ENCODE measurements around the gene ADGRL1. TPM values are rescaled to one million over a fixed set of nuclear protein-coding genes. Genes with fewer than 3 reads are reported as not detected.

Gene ADGRL1
- total RNA-seq, 1 donor from 2014 or later: 26.0 TPM

- no peak overlapping the region for H3K4me3 ChIP-seq
- no peaks in the 10 kb centered on the region for H3K9me3 ChIP-seq
- DNase-seq (ENCODE audit: low spot score in 2 of 2): no peak
- H3K27ac ChIP-seq: no peak overlapping the region
- no peaks in the 10 kb centered on the region for H3K4me1 ChIP-seq
- peaks cover 11 to 26% of the 10 kb centered on the region in 2 donors for H3K36me3 ChIP-seq
- no peaks in the 10 kb centered on the region for H3K27me3 ChIP-seq
- TF ChIP-seq, protein P1, sequence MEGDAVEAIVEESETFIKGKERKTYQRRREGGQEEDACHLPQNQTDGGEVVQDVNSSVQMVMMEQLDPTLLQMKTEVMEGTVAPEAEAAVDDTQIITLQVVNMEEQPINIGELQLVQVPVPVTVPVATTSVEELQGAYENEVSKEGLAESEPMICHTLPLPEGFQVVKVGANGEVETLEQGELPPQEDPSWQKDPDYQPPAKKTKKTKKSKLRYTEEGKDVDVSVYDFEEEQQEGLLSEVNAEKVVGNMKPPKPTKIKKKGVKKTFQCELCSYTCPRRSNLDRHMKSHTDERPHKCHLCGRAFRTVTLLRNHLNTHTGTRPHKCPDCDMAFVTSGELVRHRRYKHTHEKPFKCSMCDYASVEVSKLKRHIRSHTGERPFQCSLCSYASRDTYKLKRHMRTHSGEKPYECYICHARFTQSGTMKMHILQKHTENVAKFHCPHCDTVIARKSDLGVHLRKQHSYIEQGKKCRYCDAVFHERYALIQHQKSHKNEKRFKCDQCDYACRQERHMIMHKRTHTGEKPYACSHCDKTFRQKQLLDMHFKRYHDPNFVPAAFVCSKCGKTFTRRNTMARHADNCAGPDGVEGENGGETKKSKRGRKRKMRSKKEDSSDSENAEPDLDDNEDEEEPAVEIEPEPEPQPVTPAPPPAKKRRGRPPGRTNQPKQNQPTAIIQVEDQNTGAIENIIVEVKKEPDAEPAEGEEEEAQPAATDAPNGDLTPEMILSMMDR (IDR thresholded peaks at IDR 0.05): no peak
- intact Hi-C loops (cut with DNase I): no loop called here
These were observed 38.3 kb downstream of the ADGRL1 start for GRCh38 chr19:14167576-14168138.

DNA sequence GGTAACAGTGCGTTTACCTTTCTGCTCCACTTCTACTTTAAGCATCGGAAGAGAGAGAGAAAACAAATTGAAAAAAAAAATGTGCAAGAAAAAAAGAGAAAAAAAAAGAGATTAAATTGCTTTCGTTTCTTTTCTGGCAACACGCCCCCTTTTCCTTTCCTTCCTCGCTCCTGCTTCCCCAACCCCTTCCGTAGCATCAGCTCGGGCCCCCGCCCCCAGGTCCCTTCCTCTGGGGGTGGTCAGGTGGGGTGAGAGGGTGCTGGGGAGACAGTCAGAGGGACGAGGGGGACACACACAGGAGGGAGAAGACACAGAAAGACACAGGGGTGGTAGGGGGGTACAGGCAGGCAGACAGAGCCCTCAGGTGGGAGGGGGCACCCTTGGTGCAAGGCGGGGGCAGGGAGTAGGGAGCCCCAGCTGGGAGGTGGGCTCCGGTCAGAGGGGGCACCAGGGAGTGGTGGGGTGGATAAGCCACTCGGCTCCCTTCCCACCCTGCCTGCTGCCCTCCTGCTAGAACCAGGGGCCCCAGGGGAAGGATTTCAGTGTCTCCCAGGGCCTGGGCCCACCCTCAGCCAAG lies 38.9 kb downstream of the ADGRL1 start:
- TF ChIP-seq, protein P1 (IDR thresholded peaks at IDR 0.05): no peak
- H3K27me3 ChIP-seq: no peaks in the 10 kb centered on the region
- no peaks in the 10 kb centered on the region for H3K9me3 ChIP-seq
- no peak overlapping the region for H3K27ac ChIP-seq
- H3K4me3 ChIP-seq: no peak overlapping the region
- peaks cover 14 to 23% of the 10 kb centered on the region in 2 donors for H3K36me3 ChIP-seq
- intact Hi-C loops (cut with DNase I): no loop called here
- no peak for DNase-seq (ENCODE audit: low spot score in 2 of 2)
- no peaks in the 10 kb centered on the region for H3K4me1 ChIP-seq

- Histone ChIP-seq H3K4me1 (no peaks in the 10 kb centered on the region), H3K27me3 (no peaks in the 10 kb centered on the region), H3K27ac (no peak overlapping the region), H3K4me3 (no peak overlapping the region), H3K36me3 (peaks cover 6 to 16% of the 10 kb centered on the region in 2 donors), H3K9me3 (no peaks in the 10 kb centered on the region)
- TF ChIP-seq, protein P1 (IDR thresholded peaks at IDR 0.05): no peak
- intact Hi-C loops (cut with DNase I): no loop called here
- no peak for DNase-seq (ENCODE audit: low spot score in 2 of 2)
These were observed 39.8 kb downstream of the ADGRL1 start for GRCh38 chr19:14165990-14166830.

- no peak overlapping the region for H3K27ac ChIP-seq
- TF ChIP-seq, protein P1 (IDR thresholded peaks at IDR 0.05): no peak
- H3K9me3 ChIP-seq: no peaks in the 10 kb centered on the region
- no peaks in the 10 kb centered on the region for H3K4me1 ChIP-seq
- H3K36me3 ChIP-seq: peaks cover 5% of the 10 kb centered on the region in 2 donors
- no peak for DNase-seq (ENCODE audit: low spot score in 2 of 2)
- intact Hi-C loops (cut with DNase I): no loop called here
- H3K27me3 ChIP-seq: no peaks in the 10 kb centered on the region
- H3K4me3 ChIP-seq: no peak overlapping the region
These were observed 41.1 kb downstream of the ADGRL1 start for GRCh38 chr19:14164724-14165493.

GRCh38 chr19:14164082-14164481 lies 41.9 kb downstream of the ADGRL1 start:
- TF ChIP-seq, protein P1 (IDR thresholded peaks at IDR 0.05): no peak
- H3K9me3 ChIP-seq: no peaks in the 10 kb centered on the region

More at GRCh38 chr19:14164082-14164481, 41.9 kb downstream of the ADGRL1 start:
- Histone ChIP-seq H3K36me3 (peaks cover 5% of the 10 kb centered on the region in 2 donors), H3K27me3 (no peaks in the 10 kb centered on the region), H3K27ac (no peak overlapping the region), H3K4me1 (no peaks in the 10 kb centered on the region), H3K4me3 (no peak overlapping the region)
- no peak for DNase-seq (ENCODE audit: low spot score in 2 of 2)
- intact Hi-C loops (cut with DNase I): no loop called here

Data from ascending aorta (tissue), 2 donors.